ENCODE results near the gene KRT7.

KRT7 gene

DNA sequence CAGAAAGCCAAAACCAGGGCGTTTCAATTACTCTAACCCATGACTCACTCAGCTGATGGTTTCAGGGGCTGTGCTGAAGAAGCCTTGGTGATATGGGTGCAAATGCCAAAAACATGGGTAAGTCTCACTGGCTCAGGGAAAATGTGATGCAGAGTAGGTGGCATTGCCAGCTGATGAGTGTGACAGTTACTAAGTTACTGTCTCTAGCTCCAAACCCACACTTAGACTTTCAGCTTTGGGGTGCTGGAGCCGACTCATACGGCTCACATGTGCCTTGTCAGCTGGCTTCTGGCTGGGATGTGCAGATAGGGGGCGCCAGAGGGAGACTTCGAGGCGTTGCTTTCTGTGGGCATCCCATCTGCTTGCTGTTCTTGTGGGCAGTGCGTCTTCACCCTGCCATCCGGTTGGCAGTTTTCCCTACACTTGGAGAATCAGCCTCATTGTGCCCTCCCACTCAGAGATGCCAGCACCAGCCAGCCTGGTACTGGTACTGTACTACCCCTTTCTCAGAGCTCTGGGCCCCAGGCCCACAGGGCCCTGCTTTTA, 11.1 kb upstream of the KRT7 start:
- TF ChIP-seq TAF1 (IDR thresholded peaks at IDR 0.05; ENCODE audit: borderline replicate concordance, insufficient read depth, low read length) (no peak), SIN3A (IDR thresholded peaks at IDR 0.05; ENCODE audit: borderline replicate concordance, insufficient read depth, low read length) (no peak), POLR2AphosphoS5 (IDR thresholded peaks at IDR 0.05; ENCODE audit: low read depth, low read length) (no peak), FOXP2 (optimal IDR thresholded peaks at IDR 0.05; ENCODE audit: borderline replicate concordance, extremely low read depth, extremely low read length, insufficient read depth) (no peak)
- TF ChIP-seq, protein P1, sequence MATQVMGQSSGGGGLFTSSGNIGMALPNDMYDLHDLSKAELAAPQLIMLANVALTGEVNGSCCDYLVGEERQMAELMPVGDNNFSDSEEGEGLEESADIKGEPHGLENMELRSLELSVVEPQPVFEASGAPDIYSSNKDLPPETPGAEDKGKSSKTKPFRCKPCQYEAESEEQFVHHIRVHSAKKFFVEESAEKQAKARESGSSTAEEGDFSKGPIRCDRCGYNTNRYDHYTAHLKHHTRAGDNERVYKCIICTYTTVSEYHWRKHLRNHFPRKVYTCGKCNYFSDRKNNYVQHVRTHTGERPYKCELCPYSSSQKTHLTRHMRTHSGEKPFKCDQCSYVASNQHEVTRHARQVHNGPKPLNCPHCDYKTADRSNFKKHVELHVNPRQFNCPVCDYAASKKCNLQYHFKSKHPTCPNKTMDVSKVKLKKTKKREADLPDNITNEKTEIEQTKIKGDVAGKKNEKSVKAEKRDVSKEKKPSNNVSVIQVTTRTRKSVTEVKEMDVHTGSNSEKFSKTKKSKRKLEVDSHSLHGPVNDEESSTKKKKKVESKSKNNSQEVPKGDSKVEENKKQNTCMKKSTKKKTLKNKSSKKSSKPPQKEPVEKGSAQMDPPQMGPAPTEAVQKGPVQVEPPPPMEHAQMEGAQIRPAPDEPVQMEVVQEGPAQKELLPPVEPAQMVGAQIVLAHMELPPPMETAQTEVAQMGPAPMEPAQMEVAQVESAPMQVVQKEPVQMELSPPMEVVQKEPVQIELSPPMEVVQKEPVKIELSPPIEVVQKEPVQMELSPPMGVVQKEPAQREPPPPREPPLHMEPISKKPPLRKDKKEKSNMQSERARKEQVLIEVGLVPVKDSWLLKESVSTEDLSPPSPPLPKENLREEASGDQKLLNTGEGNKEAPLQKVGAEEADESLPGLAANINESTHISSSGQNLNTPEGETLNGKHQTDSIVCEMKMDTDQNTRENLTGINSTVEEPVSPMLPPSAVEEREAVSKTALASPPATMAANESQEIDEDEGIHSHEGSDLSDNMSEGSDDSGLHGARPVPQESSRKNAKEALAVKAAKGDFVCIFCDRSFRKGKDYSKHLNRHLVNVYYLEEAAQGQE (IDR thresholded peaks at IDR 0.05; ENCODE audit: insufficient read depth in 1 of 2, low read depth in 2 of 2, low read length in 2 of 2): no peak

GRCh38 chr12:52222692-52223091, 10.4 kb upstream of the KRT7 start:
- TF ChIP-seq SIN3A (IDR thresholded peaks at IDR 0.05; ENCODE audit: borderline replicate concordance, insufficient read depth, low read length) (no peak), TAF1 (IDR thresholded peaks at IDR 0.05; ENCODE audit: borderline replicate concordance, insufficient read depth, low read length) (no peak), FOXP2 (optimal IDR thresholded peaks at IDR 0.05; ENCODE audit: borderline replicate concordance, extremely low read depth, extremely low read length, insufficient read depth) (no peak), POLR2AphosphoS5 (IDR thresholded peaks at IDR 0.05; ENCODE audit: low read depth, low read length) (no peak)
- TF ChIP-seq, protein P1 (IDR thresholded peaks at IDR 0.05; ENCODE audit: insufficient read depth in 1 of 2, low read depth in 2 of 2, low read length in 2 of 2): no peak

GRCh38 chr12:52223406-52224039, 9.5 kb upstream of the KRT7 start:
- no peak for TF ChIP-seq POLR2AphosphoS5 (IDR thresholded peaks at IDR 0.05; ENCODE audit: low read depth, low read length)
- TF ChIP-seq, protein P1 (IDR thresholded peaks at IDR 0.05; ENCODE audit: insufficient read depth in 1 of 2, low read depth in 2 of 2, low read length in 2 of 2): no peak
- TF ChIP-seq FOXP2 (optimal IDR thresholded peaks at IDR 0.05; ENCODE audit: borderline replicate concordance, extremely low read depth, extremely low read length, insufficient read depth): no peak
- no peak for TF ChIP-seq TAF1 (IDR thresholded peaks at IDR 0.05; ENCODE audit: borderline replicate concordance, insufficient read depth, low read length)
- TF ChIP-seq SIN3A (IDR thresholded peaks at IDR 0.05; ENCODE audit: borderline replicate concordance, insufficient read depth, low read length): no peak

- no peak for TF ChIP-seq SIN3A (IDR thresholded peaks at IDR 0.05; ENCODE audit: borderline replicate concordance, insufficient read depth, low read length)
- TF ChIP-seq, protein P1 (IDR thresholded peaks at IDR 0.05; ENCODE audit: insufficient read depth in 1 of 2, low read depth in 2 of 2, low read length in 2 of 2): no peak
- no peak for TF ChIP-seq FOXP2 (optimal IDR thresholded peaks at IDR 0.05; ENCODE audit: borderline replicate concordance, extremely low read depth, extremely low read length, insufficient read depth)
- TF ChIP-seq TAF1 (IDR thresholded peaks at IDR 0.05; ENCODE audit: borderline replicate concordance, insufficient read depth, low read length): no peak
- no peak for TF ChIP-seq POLR2AphosphoS5 (IDR thresholded peaks at IDR 0.05; ENCODE audit: low read depth, low read length)
Measured at GRCh38 chr12:52224151-52224550, 8.9 kb upstream of the KRT7 start.
